Suprapubic skin (tissue), 3 donors: ENCODE measurements around the gene FRYL.

Source experiments
- CTCF ChIP-seq, 2 donors: fragments of 200-600 bp in 1 of 2; fragments of 450-650 bp in 1 of 2; sonication (generic) in 1 of 2; IDR thresholded peaks; one replicate each; pipeline ENCODE4 v1.5.1; 2016 to 2019; ENCODE audit warnings: antibody characterized with exemption in 2 of 2, mild to moderate bottlenecking in 1 of 2, moderate library complexity in 1 of 2
- EP300 ChIP-seq: sonication (generic); formaldehyde crosslinking; IDR thresholded peaks from one replicate; pipeline ENCODE4 v1.6.1; 2017; ENCODE audit warnings: antibody characterized with exemption

DNA sequence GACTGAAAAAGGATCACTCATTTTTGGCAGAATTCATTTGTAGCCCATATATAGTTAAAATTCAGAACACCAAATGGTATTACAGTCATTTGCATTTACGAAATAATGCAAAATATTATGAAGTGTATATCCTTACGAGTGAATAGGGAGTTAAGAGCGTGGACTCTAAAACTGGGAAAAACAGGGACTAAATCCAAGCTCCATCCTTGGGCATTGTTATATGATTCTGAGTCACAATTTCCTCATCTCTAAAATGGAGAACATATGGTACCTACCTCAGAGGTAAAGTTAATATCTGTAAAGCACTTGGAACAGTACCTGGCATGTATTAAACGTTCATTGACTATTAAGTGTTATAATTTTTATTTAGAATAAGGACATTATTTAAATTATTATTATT lies 183.7 kb downstream of the FRYL start:
- TF ChIP-seq EP300 (no peak), CTCF (IDR thresholded peaks at IDR 0.05) (no peak)
